ENCODE measurements around the gene IQGAP3. TPM values are rescaled to one million over a fixed set of nuclear protein-coding genes. Genes with fewer than 3 reads are reported as not detected.

IQGAP3 gene
- total and polyA plus RNA-seq, 2 experiments from 2014 or later: 11.9 to 31.8 TPM

DNA sequence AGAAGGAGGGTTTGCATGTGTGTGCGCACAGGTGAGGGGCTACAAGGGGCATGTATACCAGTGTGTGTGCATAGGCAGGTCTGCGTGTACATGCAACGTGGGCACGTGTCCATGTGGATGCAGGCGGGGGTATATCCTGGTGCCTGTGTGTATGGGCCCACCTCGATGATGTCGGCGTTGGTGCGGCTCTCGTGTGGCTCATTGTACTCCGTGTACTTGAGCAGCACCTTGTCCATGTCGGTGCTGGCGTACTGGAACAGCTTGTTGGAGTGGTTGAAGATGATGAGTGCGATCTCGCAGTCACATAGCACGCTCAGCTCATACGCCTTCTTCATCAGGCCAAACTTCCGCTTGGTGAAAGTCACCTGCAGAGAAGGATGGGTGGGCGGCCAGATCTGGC, 90.1 kb downstream of the IQGAP3 start:
- Histone ChIP-seq H3F3A (replicated peaks; ENCODE audit: low read depth) (peaks cover 16% of the 10 kb centered on the region; the same call in 1 of the 2 replicates), H3K4me2 (no peak overlapping the region), H3K4me3 (no peak overlapping the region), H2AFZ (no peak overlapping the region), H4K20me1 (replicated peaks; ENCODE audit: insufficient read depth) (peaks cover 4% of the 10 kb centered on the region), H3K79me2 (replicated peaks; ENCODE audit: insufficient read depth) (peaks cover 16% of the 10 kb centered on the region; the same call in 1 of the 2 replicates), H3K4me1 (ENCODE audit: insufficient read depth) (peaks cover 19% of the 10 kb centered on the region), H3K27ac (ENCODE audit: low read depth) (no peak overlapping the region), H3K9me2 (ENCODE audit: insufficient read depth) (no peaks in the 10 kb centered on the region), H3K27me3 (ENCODE audit: insufficient read depth) (no peaks in the 10 kb centered on the region), H3K36me3 (ENCODE audit: insufficient read depth) (peaks cover 5% of the 10 kb centered on the region; the same call in 1 of the 2 replicates)
- H3K9me3 Mint-ChIP-seq: no peaks in the 10 kb centered on the region
- no peak overlapping the region for H3K27ac Mint-ChIP-seq
- H3K4me3 Mint-ChIP-seq: no peak overlapping the region
- TF ChIP-seq STAT1 (IDR thresholded peaks at IDR 0.05; ENCODE audit: unreplicated experiment) (no peak), CREB1 (CRISPR knock-in tag; IDR thresholded peaks at IDR 0.05; ENCODE audit: low read depth) (no peak), POLR2AphosphoS5 (IDR thresholded peaks at IDR 0.05; ENCODE audit: low read depth) (no peak), EZH2phosphoT487 (IDR thresholded peaks at IDR 0.05; ENCODE audit: unreplicated experiment) (no peak), JUNB (IDR thresholded peaks at IDR 0.05; ENCODE audit: unreplicated experiment) (no peak), NANOG (IDR thresholded peaks at IDR 0.05; ENCODE audit: borderline replicate concordance) (no peak), ZNF331 (CRISPR knock-in tag; IDR thresholded peaks at IDR 0.05; ENCODE audit: low read depth) (no peak), EZH2 (IDR thresholded peaks at IDR 0.05; ENCODE audit: low read depth, unreplicated experiment) (no peak)
- TF ChIP-seq, protein P1, sequence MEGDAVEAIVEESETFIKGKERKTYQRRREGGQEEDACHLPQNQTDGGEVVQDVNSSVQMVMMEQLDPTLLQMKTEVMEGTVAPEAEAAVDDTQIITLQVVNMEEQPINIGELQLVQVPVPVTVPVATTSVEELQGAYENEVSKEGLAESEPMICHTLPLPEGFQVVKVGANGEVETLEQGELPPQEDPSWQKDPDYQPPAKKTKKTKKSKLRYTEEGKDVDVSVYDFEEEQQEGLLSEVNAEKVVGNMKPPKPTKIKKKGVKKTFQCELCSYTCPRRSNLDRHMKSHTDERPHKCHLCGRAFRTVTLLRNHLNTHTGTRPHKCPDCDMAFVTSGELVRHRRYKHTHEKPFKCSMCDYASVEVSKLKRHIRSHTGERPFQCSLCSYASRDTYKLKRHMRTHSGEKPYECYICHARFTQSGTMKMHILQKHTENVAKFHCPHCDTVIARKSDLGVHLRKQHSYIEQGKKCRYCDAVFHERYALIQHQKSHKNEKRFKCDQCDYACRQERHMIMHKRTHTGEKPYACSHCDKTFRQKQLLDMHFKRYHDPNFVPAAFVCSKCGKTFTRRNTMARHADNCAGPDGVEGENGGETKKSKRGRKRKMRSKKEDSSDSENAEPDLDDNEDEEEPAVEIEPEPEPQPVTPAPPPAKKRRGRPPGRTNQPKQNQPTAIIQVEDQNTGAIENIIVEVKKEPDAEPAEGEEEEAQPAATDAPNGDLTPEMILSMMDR (conservative IDR thresholded peaks at IDR 0.05; ENCODE audit: low read depth in 2 of 2): no peak
- TF ChIP-seq, protein P2, sequence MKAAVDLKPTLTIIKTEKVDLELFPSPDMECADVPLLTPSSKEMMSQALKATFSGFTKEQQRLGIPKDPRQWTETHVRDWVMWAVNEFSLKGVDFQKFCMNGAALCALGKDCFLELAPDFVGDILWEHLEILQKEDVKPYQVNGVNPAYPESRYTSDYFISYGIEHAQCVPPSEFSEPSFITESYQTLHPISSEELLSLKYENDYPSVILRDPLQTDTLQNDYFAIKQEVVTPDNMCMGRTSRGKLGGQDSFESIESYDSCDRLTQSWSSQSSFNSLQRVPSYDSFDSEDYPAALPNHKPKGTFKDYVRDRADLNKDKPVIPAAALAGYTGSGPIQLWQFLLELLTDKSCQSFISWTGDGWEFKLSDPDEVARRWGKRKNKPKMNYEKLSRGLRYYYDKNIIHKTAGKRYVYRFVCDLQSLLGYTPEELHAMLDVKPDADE (IDR thresholded peaks at IDR 0.05): no peak
- TF ChIP-seq, protein P3, sequence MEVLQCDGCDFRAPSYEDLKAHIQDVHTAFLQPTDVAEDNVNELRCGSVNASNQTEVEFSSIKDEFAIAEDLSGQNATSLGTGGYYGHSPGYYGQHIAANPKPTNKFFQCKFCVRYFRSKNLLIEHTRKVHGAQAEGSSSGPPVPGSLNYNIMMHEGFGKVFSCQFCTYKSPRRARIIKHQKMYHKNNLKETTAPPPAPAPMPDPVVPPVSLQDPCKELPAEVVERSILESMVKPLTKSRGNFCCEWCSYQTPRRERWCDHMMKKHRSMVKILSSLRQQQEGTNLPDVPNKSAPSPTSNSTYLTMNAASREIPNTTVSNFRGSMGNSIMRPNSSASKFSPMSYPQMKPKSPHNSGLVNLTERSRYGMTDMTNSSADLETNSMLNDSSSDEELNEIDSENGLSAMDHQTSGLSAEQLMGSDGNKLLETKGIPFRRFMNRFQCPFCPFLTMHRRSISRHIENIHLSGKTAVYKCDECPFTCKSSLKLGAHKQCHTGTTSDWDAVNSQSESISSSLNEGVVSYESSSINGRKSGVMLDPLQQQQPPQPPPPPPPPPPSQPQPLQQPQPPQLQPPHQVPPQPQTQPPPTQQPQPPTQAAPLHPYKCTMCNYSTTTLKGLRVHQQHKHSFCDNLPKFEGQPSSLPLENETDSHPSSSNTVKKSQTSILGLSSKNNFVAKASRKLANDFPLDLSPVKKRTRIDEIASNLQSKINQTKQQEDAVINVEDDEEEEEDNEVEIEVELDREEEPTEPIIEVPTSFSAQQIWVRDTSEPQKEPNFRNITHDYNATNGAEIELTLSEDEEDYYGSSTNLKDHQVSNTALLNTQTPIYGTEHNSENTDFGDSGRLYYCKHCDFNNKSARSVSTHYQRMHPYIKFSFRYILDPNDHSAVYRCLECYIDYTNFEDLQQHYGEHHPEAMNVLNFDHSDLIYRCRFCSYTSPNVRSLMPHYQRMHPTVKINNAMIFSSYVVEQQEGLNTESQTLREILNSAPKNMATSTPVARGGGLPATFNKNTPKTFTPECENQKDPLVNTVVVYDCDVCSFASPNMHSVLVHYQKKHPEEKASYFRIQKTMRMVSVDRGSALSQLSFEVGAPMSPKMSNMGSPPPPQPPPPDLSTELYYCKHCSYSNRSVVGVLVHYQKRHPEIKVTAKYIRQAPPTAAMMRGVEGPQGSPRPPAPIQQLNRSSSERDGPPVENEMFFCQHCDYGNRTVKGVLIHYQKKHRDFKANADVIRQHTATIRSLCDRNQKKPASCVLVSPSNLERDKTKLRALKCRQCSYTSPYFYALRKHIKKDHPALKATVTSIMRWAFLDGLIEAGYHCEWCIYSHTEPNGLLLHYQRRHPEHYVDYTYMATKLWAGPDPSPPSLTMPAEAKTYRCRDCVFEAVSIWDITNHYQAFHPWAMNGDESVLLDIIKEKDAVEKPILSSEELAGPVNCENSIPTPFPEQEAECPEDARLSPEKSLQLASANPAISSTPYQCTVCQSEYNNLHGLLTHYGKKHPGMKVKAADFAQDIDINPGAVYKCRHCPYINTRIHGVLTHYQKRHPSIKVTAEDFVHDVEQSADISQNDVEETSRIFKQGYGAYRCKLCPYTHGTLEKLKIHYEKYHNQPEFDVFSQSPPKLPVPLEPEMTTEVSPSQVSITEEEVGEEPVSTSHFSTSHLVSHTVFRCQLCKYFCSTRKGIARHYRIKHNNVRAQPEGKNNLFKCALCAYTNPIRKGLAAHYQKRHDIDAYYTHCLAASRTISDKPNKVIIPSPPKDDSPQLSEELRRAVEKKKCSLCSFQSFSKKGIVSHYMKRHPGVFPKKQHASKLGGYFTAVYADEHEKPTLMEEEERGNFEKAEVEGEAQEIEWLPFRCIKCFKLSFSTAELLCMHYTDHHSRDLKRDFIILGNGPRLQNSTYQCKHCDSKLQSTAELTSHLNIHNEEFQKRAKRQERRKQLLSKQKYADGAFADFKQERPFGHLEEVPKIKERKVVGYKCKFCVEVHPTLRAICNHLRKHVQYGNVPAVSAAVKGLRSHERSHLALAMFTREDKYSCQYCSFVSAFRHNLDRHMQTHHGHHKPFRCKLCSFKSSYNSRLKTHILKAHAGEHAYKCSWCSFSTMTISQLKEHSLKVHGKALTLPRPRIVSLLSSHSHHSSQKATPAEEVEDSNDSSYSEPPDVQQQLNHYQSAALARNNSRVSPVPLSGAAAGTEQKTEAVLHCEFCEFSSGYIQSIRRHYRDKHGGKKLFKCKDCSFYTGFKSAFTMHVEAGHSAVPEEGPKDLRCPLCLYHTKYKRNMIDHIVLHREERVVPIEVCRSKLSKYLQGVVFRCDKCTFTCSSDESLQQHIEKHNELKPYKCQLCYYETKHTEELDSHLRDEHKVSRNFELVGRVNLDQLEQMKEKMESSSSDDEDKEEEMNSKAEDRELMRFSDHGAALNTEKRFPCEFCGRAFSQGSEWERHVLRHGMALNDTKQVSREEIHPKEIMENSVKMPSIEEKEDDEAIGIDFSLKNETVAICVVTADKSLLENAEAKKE (CRISPR knock-in tag; IDR thresholded peaks at IDR 0.05): no peak
- TF ChIP-seq, protein P4, sequence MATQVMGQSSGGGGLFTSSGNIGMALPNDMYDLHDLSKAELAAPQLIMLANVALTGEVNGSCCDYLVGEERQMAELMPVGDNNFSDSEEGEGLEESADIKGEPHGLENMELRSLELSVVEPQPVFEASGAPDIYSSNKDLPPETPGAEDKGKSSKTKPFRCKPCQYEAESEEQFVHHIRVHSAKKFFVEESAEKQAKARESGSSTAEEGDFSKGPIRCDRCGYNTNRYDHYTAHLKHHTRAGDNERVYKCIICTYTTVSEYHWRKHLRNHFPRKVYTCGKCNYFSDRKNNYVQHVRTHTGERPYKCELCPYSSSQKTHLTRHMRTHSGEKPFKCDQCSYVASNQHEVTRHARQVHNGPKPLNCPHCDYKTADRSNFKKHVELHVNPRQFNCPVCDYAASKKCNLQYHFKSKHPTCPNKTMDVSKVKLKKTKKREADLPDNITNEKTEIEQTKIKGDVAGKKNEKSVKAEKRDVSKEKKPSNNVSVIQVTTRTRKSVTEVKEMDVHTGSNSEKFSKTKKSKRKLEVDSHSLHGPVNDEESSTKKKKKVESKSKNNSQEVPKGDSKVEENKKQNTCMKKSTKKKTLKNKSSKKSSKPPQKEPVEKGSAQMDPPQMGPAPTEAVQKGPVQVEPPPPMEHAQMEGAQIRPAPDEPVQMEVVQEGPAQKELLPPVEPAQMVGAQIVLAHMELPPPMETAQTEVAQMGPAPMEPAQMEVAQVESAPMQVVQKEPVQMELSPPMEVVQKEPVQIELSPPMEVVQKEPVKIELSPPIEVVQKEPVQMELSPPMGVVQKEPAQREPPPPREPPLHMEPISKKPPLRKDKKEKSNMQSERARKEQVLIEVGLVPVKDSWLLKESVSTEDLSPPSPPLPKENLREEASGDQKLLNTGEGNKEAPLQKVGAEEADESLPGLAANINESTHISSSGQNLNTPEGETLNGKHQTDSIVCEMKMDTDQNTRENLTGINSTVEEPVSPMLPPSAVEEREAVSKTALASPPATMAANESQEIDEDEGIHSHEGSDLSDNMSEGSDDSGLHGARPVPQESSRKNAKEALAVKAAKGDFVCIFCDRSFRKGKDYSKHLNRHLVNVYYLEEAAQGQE (IDR thresholded peaks at IDR 0.05; ENCODE audit: unreplicated experiment): no peak
- ATAC-seq (no peak), DNase-seq (ENCODE audit: low spot score) (no peak)
- peaks cover 42% of the 10 kb centered on the region for H3K36me3 Mint-ChIP-seq (ENCODE audit: low read depth)
- peaks cover 24% of the 10 kb centered on the region for H3K27me3 Mint-ChIP-seq (ENCODE audit: insufficient read depth, low read depth, poor library complexity)
- H3K4me1 Mint-ChIP-seq: peaks cover 30% of the 10 kb centered on the region

Data from GM23338 (cell line).